OCI-LY1 (cell line): Measurements from ENCODE around the gene UBAP1.

Experiments used
- CTCF ChIP-seq: fragments of 200-600 bp; sonication (generic), shearing (Covaris generic); IDR thresholded peaks from 2 replicates; pipeline ENCODE4 v1.5.1; 2017; ENCODE audit warnings: mild to moderate bottlenecking, antibody characterized with exemption, low read length, moderate library complexity, mixed read lengths
- EZH2 ChIP-seq: fragments of 200-600 bp; sonication (generic), shearing (Covaris generic); IDR thresholded peaks from 2 replicates; pipeline ENCODE4 v1.8.0; 2017; ENCODE audit warnings: borderline replicate concordance, mixed run types, mild to moderate bottlenecking, antibody characterized with exemption, low read length, moderate library complexity, mixed read lengths

GRCh38 chr9:34227445-34227844 is 48.6 kb downstream of the UBAP1 start:
- TF ChIP-seq CTCF, result no peak
- no peak for TF ChIP-seq EZH2
